ENCODE data around the gene PHF10.
"Not testable (repeated sequence)": the region's sequence is repeated elsewhere in the genome, so short reads cannot be mapped to it uniquely, and the experiment has no call there.

The PHF10 gene

GRCh38 chr6:169724494-169725124, at the start of gene PHF10:
Gene PHF10, minus strand, starts transcription at chr6:169724500. Its CDS starts 569 bp downstream, at chr6:169723931.
- DNase-seq: peak in 43 of 56 donors; percentile 9 to 80 (median 58)

- no peak for DNase-seq
Measured at GRCh38 chr6:169766921-169767736, 42.8 kb upstream of the PHF10 start.

- no peak for DNase-seq
Measured at GRCh38 chr6:169766232-169766631, 41.9 kb upstream of the PHF10 start.

- not testable (repeated sequence) for DNase-seq
Measured at GRCh38 chr6:169765789-169766188, 41.5 kb upstream of the PHF10 start.

GRCh38 chr6:169763881-169764280, 39.6 kb upstream of the PHF10 start:
- no peak for DNase-seq

- no peak for DNase-seq
Measured at GRCh38 chr6:169763308-169763707, 39.0 kb upstream of the PHF10 start.

GRCh38 chr6:169755162-169755561, 30.9 kb upstream of the PHF10 start:
- no peak for DNase-seq

- DNase-seq: peak in 3 of 56 donors; percentile 41 to 51 (median 41)
Measured at GRCh38 chr6:169752074-169752623, 27.8 kb upstream of the PHF10 start.

- DNase-seq: peak; percentile 36 to 97 (median 88)
Measured at GRCh38 chr6:169751242-169752073, 27.2 kb upstream of the PHF10 start, which contains the start of the genes DYNLT2 and ERMARD. Gene DYNLT2, minus strand, starts transcription at chr6:169751572. Its CDS starts 114 bp downstream, at chr6:169751458. Gene ERMARD, plus strand, starts transcription at chr6:169751622. Its CDS starts 36 bp downstream, at chr6:169751658.

- no peak for DNase-seq
Measured at GRCh38 chr6:169746556-169746955, 22.3 kb upstream of the PHF10 start.

GRCh38 chr6:169745405-169745804, 21.1 kb upstream of the PHF10 start:
- DNase-seq: no peak

GRCh38 chr6:169741344-169741743, 17.0 kb upstream of the PHF10 start:
- DNase-seq: no peak

- DNase-seq: no peak
Measured at GRCh38 chr6:169738976-169739529, 14.8 kb upstream of the PHF10 start.

- DNase-seq: no peak
Measured at GRCh38 chr6:169738204-169738975, 14.1 kb upstream of the PHF10 start.

- DNase-seq: no peak
Measured at GRCh38 chr6:169729961-169730360, 5.7 kb upstream of the PHF10 start.

- no peak for DNase-seq
Measured at GRCh38 chr6:169726963-169727362, 2.7 kb upstream of the PHF10 start.

- no peak for DNase-seq
Measured at GRCh38 chr6:169726049-169726400, 1.7 kb upstream of the PHF10 start.

- DNase-seq: peak in 19 of 56 donors; percentile 6 to 47 (median 32)
Measured at GRCh38 chr6:169725125-169726048, 1.1 kb upstream of the PHF10 start.

- DNase-seq: peak in 11 of 56 donors; percentile 15 to 63 (median 51)
Measured at GRCh38 chr6:169723991-169724493, 258 bp downstream of the PHF10 start.

Measured in amygdala (tissue), 56 donors.